HL-60 (cell line): Measurements from ENCODE around the gene DCTN2.
"Not testable (repeated sequence)": the region's sequence is repeated elsewhere in the genome, so short reads cannot be mapped to it uniquely, and the experiment has no call there.

ENCODE experiments used
- DNase-seq, 2 experiments: peaks; one replicate each; pipeline ENCODE4 v3.0.0-alpha.2; 2010 to 2020; ENCODE audit warnings: low read depth in 1 of 2, low spot score in 1 of 2
- H3K27ac ChIP-seq: fragments of 250-450 bp; sonication (Bioruptor Pico); replicated peaks from 2 replicates; pipeline ENCODE4 v1.5.1; 2020; ENCODE audit warnings: mild to moderate bottlenecking, moderate library complexity
- H3K27me3 ChIP-seq: fragments of 250-450 bp; sonication (Bioruptor Pico); 2 replicates; pipeline ENCODE4 v1.5.1; 2021; ENCODE audit warnings: mild to moderate bottlenecking, moderate library complexity; ENCODE audit not compliant: insufficient read depth, poor library complexity, severe bottlenecking
- H3K4me3 ChIP-seq: replicated peaks from 2 replicates; pipeline ENCODE4 v1.5.1; 2011; ENCODE audit warnings: mild to moderate bottlenecking, control low read depth, low read length; ENCODE audit not compliant: insufficient read depth
- GABPA ChIP-seq: IDR thresholded peaks from 2 replicates; pipeline ENCODE4 v1.6.1; 2012; ENCODE audit warnings: low read depth
- POLR2AphosphoS5 ChIP-seq: IDR thresholded peaks from 2 replicates; pipeline ENCODE4 v1.6.1; 2012; ENCODE audit warnings: low read depth
- REST ChIP-seq: IDR thresholded peaks from 2 replicates; pipeline ENCODE4 v1.6.1; 2012; ENCODE audit warnings: low read depth; ENCODE audit not compliant: insufficient replicate concordance
- SPI1 ChIP-seq: IDR thresholded peaks from 2 replicates; pipeline ENCODE4 v1.6.1; 2012; ENCODE audit warnings: low read depth, mild to moderate bottlenecking, borderline replicate concordance
- TF ChIP-seq, protein P1 (sequence below): IDR thresholded peaks from one replicate; pipeline ENCODE4 v1.5.1; 2011; ENCODE audit warnings: low read length, control low read depth, inconsistent platforms; ENCODE audit not compliant: insufficient read depth

DCTN2 gene

DNA sequence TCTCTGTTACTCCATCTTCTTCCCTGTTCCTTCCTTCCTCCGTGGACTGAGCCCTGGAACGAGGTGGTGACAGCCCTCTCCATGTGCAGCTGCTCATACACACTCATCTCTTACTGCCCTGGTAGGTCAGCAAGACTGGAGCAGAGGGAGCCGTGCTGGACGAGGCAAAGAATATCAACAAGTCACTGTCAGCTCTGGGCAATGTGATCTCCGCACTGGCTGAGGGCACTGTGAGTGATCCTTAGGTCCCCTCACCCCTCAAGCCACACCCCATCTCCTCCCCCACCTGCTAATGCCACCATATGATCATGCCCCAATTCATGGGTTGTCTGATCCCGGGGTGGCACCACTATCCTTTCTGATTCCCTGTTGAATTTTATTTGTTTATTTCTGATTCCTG, 21.8 kb upstream of the DCTN2 start:
- H3K27ac ChIP-seq, result no peak overlapping the region
- TF ChIP-seq, protein P1, sequence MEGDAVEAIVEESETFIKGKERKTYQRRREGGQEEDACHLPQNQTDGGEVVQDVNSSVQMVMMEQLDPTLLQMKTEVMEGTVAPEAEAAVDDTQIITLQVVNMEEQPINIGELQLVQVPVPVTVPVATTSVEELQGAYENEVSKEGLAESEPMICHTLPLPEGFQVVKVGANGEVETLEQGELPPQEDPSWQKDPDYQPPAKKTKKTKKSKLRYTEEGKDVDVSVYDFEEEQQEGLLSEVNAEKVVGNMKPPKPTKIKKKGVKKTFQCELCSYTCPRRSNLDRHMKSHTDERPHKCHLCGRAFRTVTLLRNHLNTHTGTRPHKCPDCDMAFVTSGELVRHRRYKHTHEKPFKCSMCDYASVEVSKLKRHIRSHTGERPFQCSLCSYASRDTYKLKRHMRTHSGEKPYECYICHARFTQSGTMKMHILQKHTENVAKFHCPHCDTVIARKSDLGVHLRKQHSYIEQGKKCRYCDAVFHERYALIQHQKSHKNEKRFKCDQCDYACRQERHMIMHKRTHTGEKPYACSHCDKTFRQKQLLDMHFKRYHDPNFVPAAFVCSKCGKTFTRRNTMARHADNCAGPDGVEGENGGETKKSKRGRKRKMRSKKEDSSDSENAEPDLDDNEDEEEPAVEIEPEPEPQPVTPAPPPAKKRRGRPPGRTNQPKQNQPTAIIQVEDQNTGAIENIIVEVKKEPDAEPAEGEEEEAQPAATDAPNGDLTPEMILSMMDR, result no peak
- no peak for TF ChIP-seq GABPA
- no peak for TF ChIP-seq SPI1
- TF ChIP-seq POLR2AphosphoS5, result no peak
- TF ChIP-seq REST, result no peak
- H3K27me3 ChIP-seq, result peaks cover 4% of the 10 kb centered on the region
- no peak overlapping the region for H3K4me3 ChIP-seq
- no peak for DNase-seq

- Histone ChIP-seq H3K27me3 (peaks cover 19% of the 10 kb centered on the region), H3K4me3 (no peak overlapping the region), H3K27ac (no peak overlapping the region)
- TF ChIP-seq REST (no peak), SPI1 (no peak), POLR2AphosphoS5 (no peak), GABPA (no peak)
- TF ChIP-seq, protein P1, result no peak
- DNase-seq, result no peak
These were observed 17.3 kb upstream of the DCTN2 start for GRCh38 chr12:57564178-57564740.

DNA sequence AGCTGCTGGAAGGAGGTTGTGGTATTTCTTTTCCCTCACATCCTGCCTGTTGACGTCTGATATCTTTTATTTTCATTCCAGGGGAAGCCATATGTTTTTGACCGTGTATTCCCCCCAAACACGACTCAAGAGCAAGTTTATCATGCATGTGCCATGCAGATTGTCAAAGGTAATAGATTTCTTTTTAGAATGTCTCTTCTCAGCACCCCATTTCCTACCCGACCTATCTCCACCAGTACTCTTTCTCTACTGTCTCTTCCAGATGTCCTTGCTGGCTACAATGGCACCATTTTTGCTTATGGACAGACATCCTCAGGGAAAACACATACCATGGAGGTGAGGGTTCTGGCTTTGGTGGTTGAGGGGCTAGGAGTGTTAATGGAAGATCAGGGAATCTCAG, 16.4 kb upstream of the DCTN2 start:
- TF ChIP-seq REST (no peak), POLR2AphosphoS5 (no peak), GABPA (no peak), SPI1 (no peak)
- H3K27me3 ChIP-seq, result peaks cover 19% of the 10 kb centered on the region
- no peak for DNase-seq

DNA sequence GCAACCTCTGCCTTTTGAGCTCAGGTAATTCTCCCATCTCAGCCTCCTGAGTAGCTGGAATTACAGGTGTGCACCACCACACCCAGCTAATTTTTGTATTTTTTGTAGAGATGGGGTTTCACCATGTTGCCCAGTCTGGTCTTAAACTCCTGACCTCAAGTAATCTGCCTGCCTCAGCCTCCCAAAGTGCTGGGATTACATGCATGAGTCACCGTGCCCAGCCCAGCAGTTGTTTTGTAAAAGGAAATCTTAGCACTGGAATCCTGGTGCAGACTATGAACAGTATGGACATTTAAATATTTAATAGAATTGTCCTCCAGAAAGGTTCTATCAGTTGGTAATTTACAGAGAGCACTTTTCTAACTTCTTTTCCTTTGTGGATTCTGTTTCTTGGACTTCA, 14.1 kb upstream of the DCTN2 start:
- not testable (repeated sequence) for H3K27ac ChIP-seq, H3K4me3 ChIP-seq, DNase-seq
- H3K27me3 ChIP-seq, result peaks cover 19% of the 10 kb centered on the region

More for the DNA sequence above, 16.4 kb upstream of the DCTN2 start:
- no peak overlapping the region for H3K27ac ChIP-seq
- no peak overlapping the region for H3K4me3 ChIP-seq
